Kidney tubule cell (primary cell): ENCODE measurements around the gene UFC1.
A peak's percentile ranks its signal among the peaks of the same experiment; 100 is the strongest.

Experiments used
- DNase-seq: peaks from one replicate; pipeline ENCODE4 v3.0.0-alpha.2; 2018; ENCODE audit warnings: low spot score

UFC1 gene

DNA sequence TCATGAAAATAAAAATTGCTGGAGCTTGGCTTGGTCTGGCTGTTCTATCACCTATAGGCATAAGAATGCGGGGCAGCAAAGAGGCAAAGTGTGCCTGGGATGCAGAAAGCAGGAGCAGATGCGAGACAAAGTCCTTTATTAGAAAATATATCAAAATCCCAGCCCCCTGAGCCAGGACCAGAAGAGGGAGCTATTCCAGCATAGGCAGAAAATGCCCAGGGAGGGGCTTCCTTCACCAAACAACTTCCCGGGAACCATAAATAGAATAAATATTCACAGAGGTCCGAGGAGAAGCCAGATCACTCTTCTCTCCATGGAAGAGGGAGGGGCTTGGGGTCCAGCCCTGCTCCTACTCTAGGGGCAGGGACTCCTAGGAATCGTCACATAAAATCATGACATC lies 17.4 kb downstream of the UFC1 start:
- no peak for DNase-seq

DNA sequence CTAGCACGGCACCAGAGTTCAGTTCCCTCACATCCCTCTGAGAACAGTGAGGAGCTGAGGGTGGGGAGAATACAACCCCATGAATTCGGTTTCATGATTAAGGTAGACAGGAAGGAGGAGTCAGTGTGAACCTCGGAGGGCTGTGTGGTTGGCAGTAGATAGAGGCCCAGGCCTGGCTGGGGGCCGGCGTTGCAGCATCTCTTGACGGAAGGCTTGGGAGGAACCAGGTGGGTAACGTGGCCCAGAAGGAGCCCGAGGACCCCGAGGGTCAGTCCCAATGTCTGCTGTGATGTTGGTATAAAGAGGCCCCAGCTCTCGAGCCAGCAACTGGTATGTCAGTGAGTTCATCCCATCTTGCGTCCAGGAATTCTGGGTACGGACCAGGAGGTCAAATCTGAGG lies 17.9 kb downstream of the UFC1 start:
- no peak for DNase-seq

DNA sequence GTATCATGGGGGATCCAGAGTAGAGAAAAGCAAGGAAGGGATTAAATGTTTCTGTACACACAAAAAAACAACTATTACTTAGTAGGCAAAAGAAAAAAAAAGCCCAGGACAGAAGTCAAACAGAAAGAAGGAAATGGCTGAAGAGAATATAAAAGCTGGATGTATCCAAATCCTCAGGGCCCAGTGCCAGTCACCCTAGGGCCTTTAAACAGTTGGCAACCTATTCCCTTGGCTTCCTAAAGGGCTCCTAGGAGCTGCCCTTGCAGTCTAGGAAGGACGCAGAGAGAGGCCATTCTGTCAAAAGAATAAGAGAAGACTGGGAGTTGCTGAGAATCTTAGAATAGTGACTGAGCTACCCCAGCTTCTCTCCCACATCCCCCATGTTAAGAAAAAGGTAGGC lies 18.6 kb downstream of the UFC1 start:
- DNase-seq = no peak

DNA sequence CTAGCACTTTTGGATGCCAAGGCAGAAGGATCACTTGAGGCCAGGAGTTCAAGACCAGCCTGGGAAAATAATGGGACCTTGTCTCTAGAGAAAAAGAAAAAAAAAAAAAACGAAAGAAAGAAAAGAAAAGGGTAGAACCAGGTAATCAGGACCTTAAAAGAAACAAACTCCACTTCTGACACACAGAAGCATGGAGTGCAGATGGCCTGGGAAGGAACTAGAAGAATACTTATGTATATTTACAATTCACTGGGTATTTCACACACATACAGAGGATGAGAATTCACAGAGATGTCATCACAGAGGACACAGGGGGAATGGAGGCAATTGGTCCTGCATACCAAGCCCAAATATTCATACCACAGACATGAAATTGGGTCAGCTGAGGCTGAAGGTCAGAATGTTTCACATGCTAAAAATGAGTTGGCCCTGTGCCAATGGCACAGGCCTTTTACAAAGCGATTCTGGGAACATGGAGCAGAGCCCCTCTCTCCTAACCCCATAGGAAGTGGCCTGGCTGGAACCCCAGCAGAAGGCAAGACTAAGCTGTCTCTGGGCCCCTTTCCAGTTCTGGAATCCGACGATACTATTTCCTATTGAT lies 19.1 kb downstream of the UFC1 start:
- peak; percentile 35 for DNase-seq

DNA sequence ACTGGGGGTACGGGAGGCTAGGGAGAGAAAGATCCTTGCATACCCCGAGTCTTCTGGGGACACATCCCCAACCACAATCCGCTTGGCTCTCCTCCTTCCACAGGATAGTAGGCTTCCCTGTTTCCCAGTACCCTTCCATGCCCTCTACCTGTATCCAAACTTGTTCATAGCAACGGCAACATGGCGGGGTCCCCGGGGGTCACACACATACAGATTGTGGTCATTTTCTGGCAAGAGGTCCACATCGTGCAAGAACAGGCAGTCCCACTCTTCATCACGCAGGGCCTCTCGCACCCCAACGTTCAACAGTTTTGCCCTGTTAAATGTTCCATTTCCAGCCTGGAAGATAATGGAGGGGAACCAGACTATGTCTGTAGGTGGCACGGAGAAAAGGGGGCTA lies 19.9 kb downstream of the UFC1 start:
- DNase-seq = no peak

DNA sequence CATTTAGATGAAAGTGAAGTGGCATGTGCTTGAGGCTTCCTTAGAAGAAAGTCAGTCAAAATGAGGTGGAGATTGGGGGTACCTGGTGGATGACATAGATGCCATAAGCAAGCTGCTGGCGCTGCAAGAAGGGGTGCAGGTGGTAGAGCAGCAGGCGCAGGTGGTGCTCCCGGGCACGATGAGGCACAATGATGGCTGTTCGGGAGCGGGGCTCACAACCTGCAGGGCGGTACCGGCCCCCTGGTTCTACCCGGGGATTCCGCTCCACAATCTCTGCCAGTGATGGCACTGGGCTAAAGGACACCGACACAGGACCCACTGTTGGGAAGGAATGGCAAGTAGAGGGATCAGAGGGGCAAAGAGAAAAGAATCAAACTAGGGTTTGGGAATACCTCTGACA lies 21.1 kb downstream of the UFC1 start:
- no peak for DNase-seq

DNA sequence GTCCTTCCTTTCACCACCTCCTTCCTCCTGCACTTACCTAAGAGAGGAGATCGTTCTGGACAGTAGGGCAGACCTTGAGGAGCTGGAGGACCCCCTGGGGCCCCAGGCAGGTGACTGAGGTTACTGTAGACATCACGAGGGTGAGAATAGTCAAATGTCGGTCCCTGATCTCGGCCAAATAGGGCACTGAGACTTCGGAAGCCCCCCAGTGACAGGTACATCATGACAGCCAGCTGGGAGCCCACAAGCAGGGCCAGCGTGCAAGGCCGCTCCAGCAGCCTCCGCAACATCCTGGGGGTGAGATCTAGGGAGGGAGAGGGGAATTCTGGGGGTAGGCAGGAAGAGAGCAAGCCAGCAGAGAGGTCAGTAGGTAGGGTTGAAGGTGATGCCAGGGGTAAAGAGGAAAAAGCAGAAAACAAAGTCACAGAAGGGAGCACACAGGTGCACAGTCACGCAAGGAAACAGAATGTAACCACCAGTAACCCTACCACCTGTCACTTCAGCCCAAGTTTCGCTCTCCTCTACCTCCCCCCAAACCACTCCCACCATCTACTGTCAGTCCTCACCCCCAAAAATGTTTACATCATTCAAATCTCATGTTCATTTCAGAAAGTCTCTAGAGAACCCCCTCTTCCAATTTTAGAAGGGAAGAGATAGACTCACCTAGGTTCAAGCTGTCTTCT lies 22.1 kb downstream of the UFC1 start:
- DNase-seq = no peak

DNA sequence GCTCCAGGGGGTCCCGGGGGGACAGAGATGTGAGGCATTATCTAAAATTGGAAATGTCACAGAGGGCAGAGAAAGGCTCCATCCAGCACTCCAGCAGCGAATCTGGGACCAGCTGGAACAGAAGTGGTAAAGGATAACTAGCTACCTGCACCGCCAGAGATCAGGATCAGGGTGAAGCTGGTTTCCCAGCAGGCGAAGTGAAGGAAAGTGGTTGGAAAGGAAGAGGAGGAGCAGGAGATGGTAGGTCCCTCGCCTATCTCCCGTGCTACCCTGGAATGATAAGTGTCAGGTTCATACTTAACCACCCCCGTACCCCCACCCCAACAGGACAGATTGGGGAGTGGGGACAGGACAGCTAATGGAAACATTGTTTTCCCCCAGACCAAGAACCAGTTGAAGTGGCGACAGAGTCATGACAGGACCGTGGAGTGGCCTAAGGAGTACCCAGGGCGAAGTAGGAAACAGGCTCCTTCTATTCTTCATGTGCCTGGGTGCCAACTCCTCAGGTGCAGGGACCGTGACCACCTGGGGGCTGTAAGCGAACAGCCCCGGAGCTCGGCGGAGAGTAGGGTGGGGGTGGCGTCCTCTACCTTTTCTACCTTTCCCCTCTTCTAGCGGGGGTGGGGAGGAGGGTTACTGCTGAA lies 22.8 kb downstream of the UFC1 start:
- DNase-seq = no peak

DNA sequence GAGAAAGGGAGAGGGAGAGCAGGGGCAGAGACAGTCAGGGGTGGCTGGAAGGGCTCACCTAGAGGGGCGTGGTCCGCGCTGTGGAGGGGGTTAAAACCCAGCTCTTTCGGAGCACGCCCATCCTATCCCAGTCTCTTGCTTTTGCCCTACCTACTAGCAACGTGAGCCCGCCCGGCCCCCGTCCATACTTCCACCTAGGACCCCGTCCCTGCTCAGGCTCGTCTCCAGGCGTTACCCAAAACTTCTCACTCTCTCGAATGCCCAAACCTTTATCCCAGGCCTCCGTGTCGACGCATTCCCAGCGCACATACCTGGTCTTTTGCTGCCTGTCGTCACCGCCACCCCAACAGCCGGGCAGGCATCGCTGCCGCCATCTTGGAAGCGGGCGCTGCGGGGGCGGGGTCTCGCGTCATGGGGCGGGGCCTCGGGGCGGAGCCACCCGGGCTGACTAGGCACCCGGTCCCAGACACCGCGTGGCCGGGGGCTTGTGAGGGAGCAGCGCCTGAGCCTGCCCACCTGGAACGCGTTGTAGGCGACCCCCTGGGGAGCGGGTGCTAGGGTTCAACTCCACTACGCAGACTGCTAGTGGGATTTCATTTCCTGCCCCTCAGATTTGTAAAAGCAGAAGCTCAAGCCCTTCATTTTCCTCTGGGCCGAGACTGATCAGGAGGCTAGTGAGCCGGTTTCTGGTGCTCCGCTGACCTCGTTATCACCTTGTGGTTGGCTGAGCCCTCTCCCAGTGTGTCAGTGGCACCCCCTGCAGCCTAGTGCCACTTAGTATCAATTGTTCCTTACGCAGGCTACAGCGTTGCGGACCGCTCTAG lies 23.5 kb downstream of the UFC1 start, which contains the start of gene B4GALT3:
Gene B4GALT3, minus strand, starts transcription at position 396 of the 824 bp plus-strand sequence. CDS start 1,447 bp downstream, outside the sequence.
- DNase-seq = peak; percentile 81

DNA sequence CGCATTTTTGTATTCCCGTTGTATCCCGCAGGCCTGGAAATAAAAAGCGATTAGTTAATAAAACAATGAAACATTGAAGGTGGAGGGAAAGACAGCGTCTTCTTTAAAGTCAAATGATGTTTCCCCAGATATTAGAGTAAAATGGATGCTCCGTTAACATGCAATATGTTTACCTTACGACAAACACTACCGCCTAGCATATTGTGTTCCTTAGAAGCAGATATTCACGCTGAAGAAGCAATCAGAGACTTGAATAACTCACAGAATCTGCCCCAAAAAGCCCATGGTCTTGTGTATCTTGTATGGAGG lies 24.1 kb downstream of the UFC1 start:
- DNase-seq = no peak

DNA sequence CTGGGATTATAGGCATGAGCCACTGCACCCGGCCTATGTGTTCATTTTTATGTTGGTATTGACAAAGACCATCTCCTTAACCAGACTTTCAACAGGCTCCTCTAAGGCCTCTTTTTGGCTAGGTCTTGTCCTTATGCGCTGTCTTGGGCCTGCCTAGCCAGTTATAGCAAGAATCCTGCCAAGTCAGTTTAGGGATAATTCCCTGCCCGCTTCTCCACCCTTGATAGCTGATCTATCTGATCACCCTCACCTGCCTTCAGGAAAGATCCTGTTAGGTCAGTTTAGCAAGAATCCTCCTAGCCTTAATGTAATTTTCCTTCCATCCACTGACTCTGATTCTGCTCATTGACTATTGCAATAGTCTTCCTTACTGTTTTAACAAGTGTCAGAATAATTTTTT lies 25.9 kb downstream of the UFC1 start:
- no peak for DNase-seq

DNA sequence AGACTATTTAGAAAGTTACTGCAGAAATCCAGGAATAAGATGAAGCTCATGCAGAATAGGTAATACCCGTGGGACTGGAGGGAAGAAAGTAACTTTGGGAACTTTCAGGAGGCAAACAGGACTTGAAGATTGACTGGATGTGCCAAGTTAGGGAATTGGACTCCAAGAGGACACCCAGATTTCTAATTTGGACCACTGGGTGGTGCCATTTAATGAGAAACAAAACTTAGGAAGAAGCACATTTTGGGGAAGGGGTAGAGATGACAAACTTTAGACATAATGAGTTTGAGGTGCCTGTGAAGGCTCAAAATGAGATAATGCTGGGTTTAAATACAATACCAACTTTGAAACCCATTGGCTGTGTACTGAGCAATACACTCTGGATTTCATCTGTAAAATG lies 26.9 kb downstream of the UFC1 start:
- DNase-seq = no peak

DNA sequence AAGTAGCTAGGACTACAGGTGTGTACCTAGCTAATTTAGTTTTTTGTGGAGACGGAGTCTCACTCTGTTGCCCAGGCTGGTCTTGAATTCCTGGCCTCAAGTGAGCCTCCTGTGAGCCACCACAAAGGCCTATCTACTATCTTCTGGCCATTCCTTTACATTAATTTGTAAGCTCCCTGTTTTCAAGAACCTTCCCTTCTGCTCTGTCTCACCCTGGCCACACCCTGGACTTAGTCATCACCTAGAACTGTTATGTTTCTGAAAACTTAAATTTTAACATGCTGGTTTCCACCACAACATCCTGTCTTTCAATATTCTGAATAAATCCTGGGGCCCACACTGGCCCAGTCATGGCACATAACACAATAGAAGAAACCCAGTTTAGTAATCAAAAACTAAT lies 28.4 kb downstream of the UFC1 start:
- peak; percentile 75 for DNase-seq

DNA sequence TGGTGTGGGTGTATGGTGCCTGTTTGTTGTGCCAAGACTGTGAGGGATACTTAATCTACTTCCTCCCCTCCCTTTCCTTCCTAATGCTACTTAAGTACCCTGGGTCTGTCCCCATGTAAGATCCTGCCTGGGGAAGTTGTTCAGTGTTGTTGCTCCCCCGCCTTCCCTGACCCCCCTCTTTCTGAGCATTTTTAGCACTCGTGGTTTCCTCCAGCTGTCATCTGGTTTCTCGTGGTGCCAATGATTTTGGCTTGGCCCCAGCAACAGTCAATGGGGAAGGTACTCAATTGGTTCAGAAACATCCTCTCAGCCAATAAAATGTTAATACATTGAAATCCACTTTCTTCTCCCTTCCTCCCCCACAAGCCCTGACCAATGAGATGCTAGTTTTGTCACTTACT lies 31.5 kb downstream of the UFC1 start:
- no peak for DNase-seq

DNA sequence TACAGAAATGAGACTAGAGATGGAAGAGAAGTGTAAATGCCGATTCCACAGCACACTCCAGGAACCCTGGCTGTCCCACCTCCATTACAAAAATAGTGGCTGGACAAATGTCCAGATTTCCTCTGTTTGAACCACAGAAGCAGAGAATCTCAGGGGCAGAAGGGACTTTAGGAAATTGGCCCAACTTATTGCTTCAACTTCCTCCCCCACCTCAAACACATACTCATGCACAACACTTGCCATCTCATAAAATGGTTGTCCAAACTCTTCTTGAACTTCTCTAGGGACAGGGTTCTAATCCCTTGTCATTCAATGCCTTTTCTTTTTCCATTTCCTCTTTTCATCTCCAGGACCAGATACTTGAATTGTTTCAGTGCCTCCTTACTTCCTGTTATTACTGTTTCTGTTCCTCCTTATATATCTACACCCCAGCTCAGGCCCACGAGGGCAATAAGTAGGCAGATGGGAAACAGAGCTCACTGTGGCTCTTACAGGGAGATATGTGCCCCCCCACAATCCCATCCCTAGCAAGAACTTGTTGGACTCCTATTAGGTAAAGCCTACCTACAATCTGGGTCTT lies 32.0 kb downstream of the UFC1 start:
- DNase-seq = no peak

DNA sequence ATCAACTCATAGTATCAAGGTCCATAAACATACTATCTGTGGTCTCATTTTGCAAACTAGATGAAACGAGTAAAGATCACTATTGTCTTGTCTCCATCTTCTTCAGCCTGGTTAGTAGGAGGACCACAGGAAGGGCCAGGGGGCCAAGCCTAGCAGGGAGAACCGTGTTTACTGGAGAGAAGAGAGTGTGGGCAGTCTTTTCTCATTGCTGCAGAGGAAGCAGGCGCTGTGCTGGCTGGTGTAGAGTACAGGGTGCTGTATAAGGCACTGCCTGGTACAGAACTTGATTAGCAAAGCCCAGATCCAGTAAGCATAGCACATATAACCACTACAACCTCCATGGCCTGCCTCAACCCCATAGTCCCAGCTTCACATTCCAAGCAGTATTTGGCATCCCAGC lies 33.5 kb downstream of the UFC1 start:
- no peak for DNase-seq

DNA sequence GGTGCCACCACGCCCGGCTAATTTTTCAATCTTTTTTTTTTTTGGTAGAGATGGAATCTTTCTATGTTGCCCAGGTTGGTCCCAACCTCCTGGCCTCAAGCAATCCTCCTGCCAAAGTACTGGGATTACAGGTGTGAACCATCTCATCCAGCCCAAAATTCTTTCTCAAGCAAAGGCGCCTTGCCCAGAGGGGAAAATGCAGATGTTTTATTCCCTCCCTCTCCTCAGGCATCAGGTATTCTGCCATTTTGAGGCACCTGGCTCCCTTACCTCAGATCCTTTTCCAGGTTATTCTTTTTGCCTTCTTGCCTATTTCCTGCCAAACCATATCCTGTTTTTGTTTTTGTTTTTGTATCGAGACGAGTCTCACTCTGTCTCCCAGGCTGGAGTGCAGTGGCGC lies 34.6 kb downstream of the UFC1 start:
- DNase-seq = no peak

DNA sequence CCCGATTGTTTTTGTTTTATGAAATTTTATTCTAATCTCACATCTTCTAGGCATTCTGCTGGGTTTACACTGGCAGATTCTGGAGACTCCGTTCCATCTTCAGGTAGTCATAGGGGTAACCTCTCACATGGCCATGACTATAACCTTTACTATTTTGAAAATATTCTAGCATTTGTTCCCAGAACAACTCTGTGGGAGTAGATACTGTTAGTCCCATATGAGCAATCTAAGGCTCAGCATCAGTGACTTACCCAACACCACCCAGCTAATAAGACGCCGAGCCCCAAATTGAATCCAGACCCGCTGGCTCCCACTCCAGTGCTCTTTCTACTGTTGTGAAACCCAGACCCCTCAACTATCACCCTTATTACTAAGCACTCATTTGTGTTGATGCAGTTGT lies 35.3 kb downstream of the UFC1 start:
- DNase-seq = no peak

DNA sequence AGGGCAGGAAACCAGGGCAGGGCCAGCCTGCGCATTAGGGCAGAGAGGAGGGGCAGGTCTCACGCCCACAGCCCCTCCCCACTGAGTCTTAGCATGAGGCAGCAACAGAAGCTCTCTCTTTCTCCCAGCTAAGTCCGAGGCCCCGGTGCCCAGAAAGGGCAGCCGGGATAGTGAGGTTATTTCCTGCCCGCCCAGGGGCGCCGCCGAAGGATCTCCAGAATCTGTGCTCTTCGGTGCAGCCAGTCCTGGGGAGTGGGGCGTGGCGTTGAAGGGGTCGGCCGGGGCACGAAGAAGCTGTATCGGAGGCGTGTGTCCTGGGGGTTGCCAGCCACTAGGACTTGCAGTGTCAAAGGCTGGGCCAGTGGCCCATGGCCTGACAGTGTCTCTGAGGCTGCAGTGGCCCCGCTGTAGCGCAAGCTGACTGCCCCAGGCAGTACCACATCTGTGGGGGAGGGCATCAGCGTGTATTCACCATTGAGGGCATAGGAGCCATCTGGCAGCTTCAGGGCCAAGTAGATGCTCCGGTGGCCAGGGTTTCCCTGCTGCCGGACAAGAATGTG lies 37.3 kb downstream of the UFC1 start:
- DNase-seq = no peak

DNA sequence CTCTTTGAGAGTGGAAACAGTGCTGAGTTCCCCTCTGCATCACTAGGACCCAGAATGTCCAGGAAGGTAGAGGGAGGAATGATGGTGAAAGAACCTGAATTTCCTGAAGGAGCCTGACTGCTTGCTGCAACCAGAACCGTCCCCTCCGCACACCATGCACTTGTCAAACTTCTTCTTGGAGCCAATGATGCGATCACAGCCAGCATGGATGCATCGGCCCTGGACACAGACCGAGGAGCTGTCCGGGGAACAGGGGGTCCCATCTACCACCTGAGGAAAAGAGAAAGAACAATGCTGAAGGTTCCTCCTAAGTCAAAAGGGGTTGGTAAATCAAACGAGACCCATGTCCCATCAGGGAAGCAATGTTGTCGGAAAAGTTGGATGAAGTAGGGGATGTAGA lies 38.2 kb downstream of the UFC1 start:
- no peak for DNase-seq

DNA sequence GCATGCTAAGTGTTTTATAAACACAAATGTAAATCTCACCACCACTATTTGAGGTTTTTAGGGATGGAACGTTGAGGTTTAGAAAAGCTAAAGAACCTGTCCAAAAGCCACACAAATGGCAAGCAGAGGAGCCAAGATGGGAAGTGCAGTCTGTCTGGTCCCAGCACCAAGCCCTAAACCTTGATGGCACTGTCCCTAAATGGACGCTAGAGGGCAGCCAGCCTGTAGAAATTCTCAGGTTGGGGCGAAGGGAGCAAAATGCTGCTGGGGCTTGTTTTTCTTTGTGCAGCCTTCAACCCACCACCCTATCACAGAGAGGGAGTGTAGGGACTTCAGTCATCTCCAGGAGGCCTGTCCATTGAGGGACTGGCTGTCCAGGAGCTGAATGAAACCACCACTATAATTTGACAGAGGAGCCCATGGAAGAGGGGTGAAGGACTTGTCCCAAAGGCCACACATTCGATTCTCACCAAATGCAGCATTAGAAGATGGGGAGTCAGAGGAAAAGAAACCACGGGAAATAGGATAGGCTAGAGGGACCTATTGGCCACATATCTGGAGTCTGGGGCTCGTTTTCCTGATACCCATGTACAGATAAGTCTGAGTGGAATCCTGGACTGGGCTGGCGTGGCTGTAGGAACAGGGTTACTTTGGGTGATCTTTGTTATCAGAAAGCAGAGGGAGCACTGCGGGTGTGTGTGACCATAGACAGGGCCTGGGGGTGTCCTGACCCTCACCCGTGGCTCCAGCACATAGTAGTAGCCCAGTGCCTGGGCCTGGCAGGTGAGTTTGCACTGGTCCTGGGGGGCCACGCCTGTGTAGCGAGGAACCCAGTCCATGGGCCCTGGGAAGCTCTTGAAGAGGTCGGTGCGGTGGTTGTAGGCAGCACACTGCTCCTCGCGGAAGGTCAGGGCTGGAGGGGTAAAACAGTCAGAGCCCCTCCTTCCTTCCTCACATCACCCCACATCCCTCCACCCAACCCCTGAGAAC lies 39.0 kb downstream of the UFC1 start:
- DNase-seq = peak; percentile 72
